Left ventricle myocardium inferior (tissue), 1 donor: Measurements from ENCODE around the gene MDFI. TPM values are rescaled to one million over a fixed set of nuclear protein-coding genes. Genes with fewer than 3 reads are reported as not detected.

Experiments
- DNase-seq: peaks from one replicate; pipeline ENCODE4 v3.0.0-alpha.2; 2020
- H3K27ac ChIP-seq: fragments of 200-600 bp; replicated peaks from 2 replicates; pipeline ENCODE4 v1.8.0; 2021
- H3K27me3 ChIP-seq: fragments of 200-600 bp; 2 replicates; pipeline ENCODE4 v1.8.0; 2021; ENCODE audit warnings: low read depth
- H3K36me3 ChIP-seq: fragments of 200-600 bp; 2 replicates; pipeline ENCODE4 v1.8.0; 2021
- H3K4me1 ChIP-seq: fragments of 200-600 bp; 2 replicates; pipeline ENCODE4 v1.8.0; 2021
- H3K4me3 ChIP-seq: fragments of 200-600 bp; 2 replicates; pipeline ENCODE4 v1.8.0; 2021; ENCODE audit warnings: mild to moderate bottlenecking, moderate library complexity
- H3K9me3 ChIP-seq: fragments of 200-600 bp; replicated peaks from 2 replicates; pipeline ENCODE4 v1.8.0; 2021
- intact Hi-C: fragments of 100-400 bp; cut with micrococcal nuclease; formaldehyde crosslinking; loops from one replicate; pipeline ENCODE4 v1.11.0; 2022
- total RNA-seq: library from RNA; stranded (reverse); fragmentation: NEBNext Ultra II Directional; extraction: Animal tissue kit (Norgen Biotek cat#: 25700); gene quantifications from one replicate; pipeline ENCODE4 v1.2.1, GENCODE V29; 2021
- TF ChIP-seq, protein P1 (sequence below): fragments of 200-600 bp; IDR thresholded peaks from 2 replicates; pipeline ENCODE4 v1.8.0; 2021; ENCODE audit warnings: antibody characterized with exemption, mild to moderate bottlenecking, borderline replicate concordance
- donor health status: DM: no; HTN: yes; CAD: no; lungs with severe emphysema.

MDFI gene
- total RNA-seq, 1 donor from 2014 or later, result 0.77 TPM

DNA sequence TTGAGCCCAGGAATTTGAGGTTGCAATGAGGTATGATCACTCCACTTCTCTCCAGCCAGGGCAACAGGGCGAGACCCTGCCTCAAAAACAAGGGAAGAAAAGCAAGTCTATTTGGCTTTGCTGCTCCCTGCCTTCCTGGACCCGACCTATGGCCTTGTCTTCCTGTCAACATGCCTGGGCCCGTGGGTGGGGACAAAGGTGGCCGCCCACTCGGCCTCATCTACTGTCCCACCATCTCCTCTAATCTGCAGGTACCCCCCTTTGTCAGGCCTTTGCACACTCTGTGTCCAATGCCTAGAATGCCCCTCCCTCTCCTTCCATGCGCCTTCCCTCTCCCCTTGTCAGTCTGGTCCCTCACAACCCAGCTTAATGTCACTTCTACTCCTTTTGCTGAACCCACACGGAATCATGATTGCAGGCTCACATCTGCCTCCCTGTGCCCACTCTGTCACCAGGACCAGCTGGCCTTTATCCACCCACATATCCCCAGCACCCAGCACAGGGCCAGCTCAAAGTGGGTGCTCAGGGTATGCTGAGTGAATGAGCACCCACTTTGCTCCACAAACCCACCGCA, 40.3 kb downstream of the MDFI start:
- TF ChIP-seq, protein P1, sequence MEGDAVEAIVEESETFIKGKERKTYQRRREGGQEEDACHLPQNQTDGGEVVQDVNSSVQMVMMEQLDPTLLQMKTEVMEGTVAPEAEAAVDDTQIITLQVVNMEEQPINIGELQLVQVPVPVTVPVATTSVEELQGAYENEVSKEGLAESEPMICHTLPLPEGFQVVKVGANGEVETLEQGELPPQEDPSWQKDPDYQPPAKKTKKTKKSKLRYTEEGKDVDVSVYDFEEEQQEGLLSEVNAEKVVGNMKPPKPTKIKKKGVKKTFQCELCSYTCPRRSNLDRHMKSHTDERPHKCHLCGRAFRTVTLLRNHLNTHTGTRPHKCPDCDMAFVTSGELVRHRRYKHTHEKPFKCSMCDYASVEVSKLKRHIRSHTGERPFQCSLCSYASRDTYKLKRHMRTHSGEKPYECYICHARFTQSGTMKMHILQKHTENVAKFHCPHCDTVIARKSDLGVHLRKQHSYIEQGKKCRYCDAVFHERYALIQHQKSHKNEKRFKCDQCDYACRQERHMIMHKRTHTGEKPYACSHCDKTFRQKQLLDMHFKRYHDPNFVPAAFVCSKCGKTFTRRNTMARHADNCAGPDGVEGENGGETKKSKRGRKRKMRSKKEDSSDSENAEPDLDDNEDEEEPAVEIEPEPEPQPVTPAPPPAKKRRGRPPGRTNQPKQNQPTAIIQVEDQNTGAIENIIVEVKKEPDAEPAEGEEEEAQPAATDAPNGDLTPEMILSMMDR, result no peak
- intact Hi-C loops, result no loop called here
- Histone ChIP-seq H3K27ac (no peak overlapping the region), H3K9me3 (no peaks in the 10 kb centered on the region), H3K36me3 (no peaks in the 10 kb centered on the region), H3K27me3 (no peaks in the 10 kb centered on the region), H3K4me3 (no peak overlapping the region), H3K4me1 (peaks cover 18% of the 10 kb centered on the region)
- no peak for DNase-seq

DNA sequence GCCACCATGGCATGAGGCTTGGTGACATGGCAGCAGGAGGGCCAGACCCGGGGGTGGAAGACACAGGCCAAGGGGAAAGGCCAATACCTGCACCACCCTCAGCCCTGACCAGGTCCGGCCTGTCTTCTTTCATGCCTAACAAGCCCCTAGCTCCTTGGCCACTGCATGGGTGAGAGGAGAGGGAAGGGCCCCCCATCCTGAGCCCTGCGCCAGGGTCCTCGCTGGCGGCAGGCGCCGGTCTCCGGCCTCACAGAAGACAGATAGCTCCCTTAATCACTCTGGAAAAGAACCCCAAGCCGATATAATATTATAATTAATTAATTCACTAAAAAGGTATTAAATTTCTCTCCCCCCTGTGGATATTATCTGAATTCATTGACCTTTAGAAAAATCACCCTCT, 41.4 kb downstream of the MDFI start:
- TF ChIP-seq, protein P1, result no peak
- no peak for DNase-seq
- H3K4me1 ChIP-seq, result peaks cover 22% of the 10 kb centered on the region
- intact Hi-C loops, result loop anchor here (5.0 to 10.0 kb wide), 2 partner anchors 215 to 312 kb away; no protein-coding TSS in a partner anchor
- peaks cover 6% of the 10 kb centered on the region for H3K36me3 ChIP-seq
- H3K9me3 ChIP-seq, result no peaks in the 10 kb centered on the region
- H3K27me3 ChIP-seq, result no peaks in the 10 kb centered on the region
- no peak overlapping the region for H3K27ac ChIP-seq
- H3K4me3 ChIP-seq, result no peak overlapping the region

DNA sequence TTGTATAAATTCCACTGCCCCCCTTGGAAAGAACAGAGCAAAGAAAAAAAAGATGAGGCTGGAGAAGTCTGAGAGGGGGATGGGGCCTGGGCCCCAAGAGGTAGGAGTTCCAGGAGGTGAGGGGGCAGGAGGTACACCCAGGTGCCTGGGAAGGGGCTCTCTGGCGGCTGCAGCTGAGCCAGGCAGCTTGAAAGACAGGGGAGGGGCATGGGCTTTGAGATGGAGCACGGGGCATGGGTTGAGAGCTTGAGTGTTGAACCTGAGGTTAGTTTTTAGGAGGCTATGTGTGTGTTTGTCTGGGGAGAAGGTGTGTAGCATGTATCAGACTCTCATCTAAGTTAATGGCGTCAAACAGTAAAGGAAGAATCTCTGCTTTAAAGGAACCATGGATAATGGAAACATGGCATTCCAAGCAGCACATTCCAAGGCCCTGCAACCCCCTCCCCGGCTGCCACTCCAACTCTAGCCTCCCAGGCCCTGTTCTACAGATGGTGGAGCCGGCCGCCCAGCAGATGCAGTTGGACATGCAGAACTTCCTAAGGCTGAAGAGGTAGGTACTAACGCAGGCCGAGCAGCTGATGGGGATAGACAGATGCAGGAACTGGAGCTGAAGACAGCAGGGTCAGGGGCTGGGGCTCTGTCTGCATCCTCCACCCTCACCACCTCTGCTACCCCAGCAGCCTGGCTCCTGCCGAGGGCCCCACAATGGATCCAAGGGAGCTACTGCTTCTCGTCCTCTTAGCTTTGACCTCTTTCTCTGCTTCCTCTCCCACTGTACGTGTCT, 42.1 kb downstream of the MDFI start:
- no peak for DNase-seq
- intact Hi-C loops, result loop anchor here (5.0 to 10.0 kb wide), 2 partner anchors 216 to 313 kb away; no protein-coding TSS in a partner anchor

DNA sequence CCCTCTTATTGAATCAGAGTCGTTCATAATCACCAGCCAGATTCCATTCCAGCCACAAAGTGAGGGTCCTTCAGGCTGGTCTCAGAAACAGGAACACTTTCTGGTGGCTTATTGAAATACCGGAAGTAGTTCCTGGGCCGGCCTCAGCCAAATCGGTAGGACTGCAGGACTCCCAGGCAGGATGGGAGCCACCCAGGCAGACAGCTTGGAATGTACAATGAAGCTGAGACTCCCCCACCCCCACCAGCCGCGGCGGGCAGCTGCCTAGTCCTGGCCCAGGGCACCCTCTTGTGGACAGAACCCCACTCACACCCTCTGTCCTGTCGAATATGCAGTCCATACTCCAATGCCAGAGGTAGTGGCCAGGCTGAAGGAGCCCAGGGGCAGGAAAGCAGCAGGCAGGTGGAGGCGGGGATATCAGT, 43.8 kb downstream of the MDFI start:
- TF ChIP-seq, protein P1, result peak; percentile 92
- H3K27me3 ChIP-seq, result no peaks in the 10 kb centered on the region
- intact Hi-C loops, result loop anchor here (2.0 to 10.0 kb wide), 3 partner anchors 79 to 315 kb away; no protein-coding TSS in a partner anchor
- peak overlapping the region; percentile 86 for H3K27ac ChIP-seq
- H3K36me3 ChIP-seq, result peaks cover 30% of the 10 kb centered on the region
- peaks cover 22% of the 10 kb centered on the region for H3K4me1 ChIP-seq
- H3K4me3 ChIP-seq, result peak overlapping the region; percentile 67
- peak; percentile 94 for DNase-seq
- no peaks in the 10 kb centered on the region for H3K9me3 ChIP-seq

More for the DNA sequence above, 42.1 kb downstream of the MDFI start:
- TF ChIP-seq, protein P1, result no peak
- Histone ChIP-seq H3K27me3 (no peaks in the 10 kb centered on the region), H3K27ac (no peak overlapping the region), H3K9me3 (no peaks in the 10 kb centered on the region), H3K36me3 (peaks cover 13% of the 10 kb centered on the region), H3K4me3 (no peak overlapping the region), H3K4me1 (peaks cover 22% of the 10 kb centered on the region)

DNA sequence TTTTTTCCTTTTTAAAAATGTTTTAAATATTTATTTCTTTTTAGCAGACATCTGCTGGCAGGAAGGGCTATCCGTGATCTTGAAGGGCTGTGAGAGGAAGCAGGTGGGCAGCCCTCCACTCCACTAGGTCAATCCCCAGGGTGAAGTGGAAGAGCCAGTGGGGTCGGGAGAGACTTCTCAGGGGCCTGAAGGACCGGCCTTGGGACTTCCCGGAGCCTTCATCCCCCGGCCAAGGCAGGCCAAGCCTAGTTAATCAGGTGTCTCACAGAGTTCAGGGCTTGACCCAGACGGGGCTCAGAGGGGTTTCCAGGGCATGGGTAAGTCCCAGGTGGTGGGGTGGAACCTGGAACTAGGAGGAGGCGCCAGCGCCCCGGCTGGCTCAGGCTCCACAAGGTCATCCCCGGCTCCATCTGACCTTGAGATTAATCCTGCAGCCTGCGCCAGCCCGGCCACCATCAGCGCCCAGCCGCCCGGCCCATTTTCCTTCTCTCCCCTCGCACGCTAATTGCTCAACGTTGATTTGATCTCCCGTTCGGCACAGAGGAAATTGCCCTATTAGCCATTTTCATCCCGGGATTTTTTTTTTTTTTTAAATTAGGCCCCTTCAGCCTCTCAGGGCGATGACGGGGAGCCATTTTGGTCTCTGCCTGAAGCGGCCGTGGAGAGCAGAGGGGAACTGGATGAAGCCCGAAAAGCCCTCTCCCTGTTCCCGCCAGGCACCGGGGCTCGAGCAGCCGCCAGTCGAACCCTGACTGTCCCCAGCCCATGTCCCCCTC, 44.4 kb downstream of the MDFI start:
- peak overlapping the region; percentile 86 for H3K27ac ChIP-seq
- peaks cover 25% of the 10 kb centered on the region for H3K4me1 ChIP-seq
- DNase-seq, result no peak
- peak overlapping the region; percentile 67 for H3K4me3 ChIP-seq
- no peaks in the 10 kb centered on the region for H3K27me3 ChIP-seq
- no peaks in the 10 kb centered on the region for H3K9me3 ChIP-seq
- peaks cover 36% of the 10 kb centered on the region for H3K36me3 ChIP-seq
- intact Hi-C loops, result loop anchor here (2.0 to 10.0 kb wide), 3 partner anchors 80 to 315 kb away; no protein-coding TSS in a partner anchor
- TF ChIP-seq, protein P1, result no peak
